GM19023 (cell line): ENCODE data around the gene ADGRB3.
"Not testable (repeated sequence)": the region's sequence is repeated elsewhere in the genome, so short reads cannot be mapped to it uniquely, and the experiment has no call there.

Experiments used
- ATAC-seq: cut with Tn5 transposase; IDR thresholded peaks from one replicate; pipeline ENCODE4 v1.9.1; 2021; ENCODE audit warnings: mild to moderate bottlenecking, moderate library complexity; ENCODE audit not compliant: unreplicated experiment

Gene ADGRB3

DNA sequence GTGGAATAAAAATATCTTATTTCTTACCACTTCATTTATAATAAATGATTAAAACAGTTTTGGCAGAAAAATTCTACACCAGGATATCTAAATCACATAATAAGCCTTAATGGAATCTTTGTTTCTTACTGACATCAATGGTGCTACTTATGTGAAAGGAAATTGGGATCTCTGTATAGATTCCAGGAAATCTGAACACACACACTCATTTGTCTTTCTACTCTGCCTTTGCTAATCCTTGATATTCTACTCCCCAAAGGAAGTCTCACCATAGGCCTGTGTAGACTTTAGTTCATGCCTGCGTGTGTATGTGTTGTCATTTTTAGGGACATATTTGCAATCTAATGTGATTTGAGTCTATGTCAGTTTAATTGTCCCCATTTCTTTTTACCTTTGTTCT, 7.9 kb downstream of the ADGRB3 start:
- ATAC-seq: no peak

GRCh38 chr6:68649669-68650068, 14.6 kb downstream of the ADGRB3 start:
- no peak for ATAC-seq

- no peak for ATAC-seq
Measured at GRCh38 chr6:68650142-68650541, 15.1 kb downstream of the ADGRB3 start.

GRCh38 chr6:68651011-68651985, 16.2 kb downstream of the ADGRB3 start:
- ATAC-seq: no peak

- no peak for ATAC-seq
Measured at GRCh38 chr6:68652117-68652536, 17.0 kb downstream of the ADGRB3 start.

DNA sequence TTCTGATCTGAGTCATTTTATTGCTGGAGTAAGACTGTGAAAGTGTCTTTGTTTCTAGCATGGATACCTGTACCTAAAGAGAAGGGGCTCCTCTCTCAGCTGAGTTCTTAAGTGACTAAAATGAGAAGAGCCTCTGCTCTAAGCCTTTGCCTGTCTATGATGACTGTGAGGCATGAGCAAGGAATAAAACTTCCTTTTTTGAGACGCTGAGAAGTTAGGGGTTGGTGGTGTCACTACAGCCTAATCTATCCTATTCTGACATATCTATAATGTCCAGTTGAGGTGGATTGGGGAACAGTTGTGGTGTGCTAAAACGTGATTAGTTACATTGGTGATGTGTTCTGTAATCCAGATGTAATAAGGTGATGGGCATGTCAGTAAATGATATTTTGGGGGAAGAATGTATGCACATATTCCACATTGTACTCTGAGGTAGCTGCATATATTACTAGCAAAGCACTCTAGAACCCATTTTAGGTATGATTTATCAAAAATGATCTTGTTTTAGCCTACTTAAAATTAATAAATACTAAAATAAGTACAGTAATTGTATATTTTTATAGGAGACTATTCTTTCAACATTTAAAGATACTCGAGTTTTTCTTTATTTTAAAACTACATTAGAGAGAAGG, 18.1 kb downstream of the ADGRB3 start:
- no peak for ATAC-seq

GRCh38 chr6:68653706-68654089, 18.6 kb downstream of the ADGRB3 start:
- no peak for ATAC-seq

DNA sequence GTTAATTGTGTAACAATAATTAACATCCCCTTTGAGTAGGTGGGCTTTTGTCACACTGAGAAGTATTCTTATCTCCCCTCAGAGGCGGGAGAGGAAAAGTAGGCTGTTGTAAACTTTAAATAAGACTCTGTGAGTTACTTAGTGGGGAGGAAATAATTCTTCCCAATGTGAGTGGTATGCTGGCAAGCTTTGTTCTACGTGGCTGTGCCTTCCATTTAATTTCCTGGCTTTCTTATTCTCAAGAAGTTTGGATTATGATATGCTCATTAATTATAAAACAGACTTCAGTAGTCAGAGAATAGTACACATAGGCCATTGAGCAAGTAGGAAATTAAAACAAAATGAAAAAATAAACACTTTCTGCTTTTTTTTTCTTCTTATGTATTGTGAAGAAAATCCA, 19.1 kb downstream of the ADGRB3 start:
- no peak for ATAC-seq

DNA sequence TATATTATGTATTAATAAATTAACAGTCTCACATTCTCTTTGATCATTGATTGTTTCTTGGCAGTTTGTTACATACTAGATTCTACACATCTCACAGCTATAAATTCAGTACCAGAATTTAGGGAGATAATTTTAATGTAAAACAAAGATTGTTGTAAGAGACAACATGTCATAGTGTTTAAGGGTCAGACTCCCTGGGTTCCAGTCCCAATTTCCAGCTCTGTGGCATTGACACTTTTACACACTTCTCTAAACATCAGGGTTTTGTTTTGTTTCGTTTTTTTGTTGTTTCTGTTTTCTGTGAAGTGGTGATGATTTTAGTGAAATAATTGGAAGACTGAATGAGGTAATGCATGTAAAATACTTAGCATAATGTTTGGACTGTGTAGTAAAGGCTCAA, 19.9 kb downstream of the ADGRB3 start:
- ATAC-seq: no peak

DNA sequence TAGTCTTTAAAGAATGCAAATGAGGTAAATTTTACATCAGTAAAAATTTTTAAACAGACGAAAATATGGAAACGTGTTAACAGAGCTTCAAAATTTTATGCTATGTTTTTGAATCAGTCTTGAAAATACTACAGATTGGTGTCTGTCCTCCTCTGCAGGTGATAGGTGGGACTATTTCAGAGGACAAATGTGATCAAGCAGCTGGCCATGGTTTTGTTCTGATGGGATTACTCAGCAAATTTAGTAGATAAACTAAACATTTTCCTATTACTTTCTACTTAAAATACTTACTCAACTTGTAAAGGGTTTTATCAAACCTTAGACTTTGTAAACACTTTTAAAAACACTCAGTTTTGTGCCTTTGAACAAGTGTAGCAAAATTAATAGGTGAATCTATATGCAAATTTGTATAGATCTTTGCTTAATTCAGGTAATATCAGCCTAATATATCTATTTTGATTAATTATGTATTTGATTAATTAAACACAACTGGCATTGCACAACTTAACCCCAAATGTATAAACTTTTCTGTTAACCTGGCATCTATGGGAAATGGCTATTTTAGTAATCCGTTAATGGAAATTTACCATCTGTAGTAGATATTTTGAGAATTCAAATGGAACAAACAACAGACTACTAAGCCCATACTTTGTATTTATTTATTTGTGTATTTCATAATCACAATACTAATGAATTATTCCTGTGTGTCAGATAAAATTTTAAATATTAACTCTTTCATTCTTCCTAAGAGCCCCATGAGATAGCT, 22.5 kb downstream of the ADGRB3 start:
- ATAC-seq: no peak

DNA sequence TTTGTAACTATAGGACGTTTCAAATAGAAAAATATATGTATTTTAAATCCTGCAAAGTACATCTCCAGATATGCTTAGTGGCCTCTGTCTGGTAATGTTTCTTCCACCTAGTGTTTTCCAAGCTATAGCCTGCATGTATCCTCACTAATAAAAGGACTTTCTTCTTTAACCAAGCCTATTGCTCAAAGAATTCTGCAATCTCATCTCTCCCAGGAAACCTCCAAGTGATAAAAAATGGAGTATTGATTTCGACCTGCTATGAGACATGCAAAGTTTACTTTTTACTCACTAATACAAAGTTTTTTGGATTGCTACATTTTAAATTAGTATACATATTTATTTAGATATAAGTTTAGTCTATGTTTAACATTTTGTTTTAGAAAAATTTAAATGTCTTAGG, 23.3 kb downstream of the ADGRB3 start:
- no peak for ATAC-seq

DNA sequence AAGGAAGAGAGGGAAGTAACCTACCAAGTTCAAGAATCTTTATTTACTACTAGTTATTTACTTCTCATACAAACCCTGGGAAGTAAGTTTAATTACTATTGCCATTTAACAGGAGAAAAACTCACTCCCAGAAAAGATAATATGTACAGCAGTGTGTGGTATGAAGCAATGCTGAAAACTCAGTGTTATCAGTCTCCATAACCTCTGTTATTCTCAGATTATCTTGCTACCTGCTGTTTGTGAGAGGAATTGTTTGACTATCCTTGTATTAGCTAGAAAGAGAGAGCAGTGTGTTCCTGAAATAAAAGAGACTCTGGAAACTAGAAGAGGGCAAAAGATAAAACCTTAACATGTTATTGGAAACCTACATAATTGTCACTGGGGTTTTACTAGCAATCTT, 38.2 kb downstream of the ADGRB3 start:
- ATAC-seq: no peak

GRCh38 chr6:68675548-68675947, 40.5 kb downstream of the ADGRB3 start:
- ATAC-seq: no peak

DNA sequence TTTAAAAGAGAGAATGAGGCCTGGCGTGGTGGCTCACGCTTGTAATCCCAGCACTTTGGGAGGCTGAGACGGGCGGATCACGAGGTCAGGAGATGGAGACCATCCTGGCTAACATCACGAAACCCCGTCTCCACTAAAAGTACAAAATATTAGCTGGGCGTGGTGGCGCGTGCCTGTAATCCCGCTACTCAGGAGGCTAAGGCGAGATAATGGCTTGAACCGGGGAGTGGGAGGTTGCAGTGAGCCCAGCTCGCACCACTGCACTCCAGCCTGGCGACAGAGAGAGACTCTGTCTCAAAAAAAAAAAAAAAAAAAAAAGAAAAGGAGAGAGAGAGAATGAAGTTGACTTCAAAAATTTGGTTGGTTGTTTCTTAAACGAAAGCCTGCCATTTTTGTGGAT, 41.0 kb downstream of the ADGRB3 start:
- not testable (repeated sequence) for ATAC-seq

DNA sequence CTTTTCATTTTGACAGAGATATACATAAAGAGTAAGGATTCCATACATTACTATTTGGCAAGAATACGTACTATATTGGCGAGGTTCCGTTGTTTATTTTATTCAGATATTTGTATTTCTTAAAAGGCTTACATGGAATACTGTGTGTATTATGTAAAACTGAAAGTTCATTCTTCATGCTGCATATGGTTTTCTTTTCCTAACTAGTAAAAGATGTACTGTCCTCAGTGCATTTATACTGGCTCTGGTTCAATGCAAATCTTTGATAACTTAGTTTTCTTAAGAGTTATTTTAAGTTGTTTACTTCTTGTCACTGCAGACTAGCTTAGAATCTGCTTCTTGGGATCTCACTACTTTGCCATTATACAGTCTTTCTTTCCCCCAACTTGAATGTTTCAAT, 42.0 kb downstream of the ADGRB3 start:
- no peak for ATAC-seq

DNA sequence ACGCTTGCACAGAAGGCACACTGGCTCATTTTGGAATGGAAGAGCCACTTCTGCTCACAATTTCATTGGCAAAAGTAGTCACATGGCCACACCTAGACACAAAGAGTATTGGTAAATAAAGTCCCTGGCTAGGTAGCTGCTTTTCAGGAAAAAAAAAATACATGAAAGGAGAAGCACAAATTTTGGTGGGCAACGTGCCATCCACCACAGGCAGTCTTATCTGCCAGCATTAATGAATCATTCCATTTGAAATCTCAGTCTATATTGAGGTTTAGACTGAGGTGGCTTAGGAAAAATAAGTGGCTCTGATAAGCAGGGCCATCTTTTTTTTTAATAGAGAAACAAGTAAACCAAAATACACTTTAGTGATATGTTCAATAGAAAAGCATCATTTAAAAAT, 44.3 kb downstream of the ADGRB3 start:
- ATAC-seq: no peak

GRCh38 chr6:68680264-68680663, 45.2 kb downstream of the ADGRB3 start:
- no peak for ATAC-seq

DNA sequence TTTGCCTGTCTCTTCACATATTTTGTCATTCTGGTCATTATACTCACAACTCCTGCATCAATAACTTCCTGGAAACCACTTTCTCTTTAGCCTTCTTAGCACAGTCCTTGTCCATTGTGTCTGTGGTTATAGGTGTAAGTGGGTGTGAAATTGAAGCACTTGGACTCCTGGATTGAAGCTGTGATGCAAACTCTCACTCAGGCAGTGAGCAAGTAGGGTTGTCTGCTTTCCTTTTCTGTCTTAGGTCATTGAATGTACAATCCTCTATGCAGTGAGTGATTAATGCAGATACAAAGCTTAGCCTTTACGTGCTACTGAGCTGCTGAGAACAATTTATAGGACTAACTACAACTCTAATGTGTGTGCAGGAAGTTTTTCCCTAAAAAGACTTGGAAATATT, 54.8 kb downstream of the ADGRB3 start:
- ATAC-seq: no peak

DNA sequence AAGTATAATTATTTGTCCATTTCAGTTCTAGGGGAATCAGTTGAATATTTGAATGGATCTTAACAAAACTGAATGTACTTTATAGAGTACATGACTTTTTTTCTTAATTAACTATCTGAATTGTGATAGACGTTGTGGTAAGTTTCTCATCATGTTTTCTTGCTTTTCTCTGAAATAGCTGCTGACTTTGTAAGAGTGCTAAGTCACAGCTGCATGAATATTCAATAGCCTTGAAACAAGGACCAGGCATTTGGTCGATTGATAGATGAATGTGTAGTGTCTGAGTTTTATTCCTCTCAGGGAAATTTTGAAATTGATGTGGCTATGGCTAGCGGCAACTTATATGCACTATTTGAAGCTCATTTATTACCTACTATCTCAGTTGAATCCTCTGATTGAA, 56.0 kb downstream of the ADGRB3 start:
- no peak for ATAC-seq

GRCh38 chr6:68693271-68693670, 58.2 kb downstream of the ADGRB3 start:
- ATAC-seq: no peak

GRCh38 chr6:68695403-68695802, 60.3 kb downstream of the ADGRB3 start:
- ATAC-seq: no peak

- no peak for ATAC-seq
Measured at GRCh38 chr6:68695838-68696237, 60.8 kb downstream of the ADGRB3 start.
